HCT116 (cell line): ENCODE measurements around the gene CDC6.

Experiments
- CBX3 ChIP-seq: IDR thresholded peaks from 2 replicates; pipeline ENCODE4 v1.6.1; 2012; ENCODE audit warnings: low read depth
- CEBPB ChIP-seq: IDR thresholded peaks from 2 replicates; pipeline ENCODE4 v1.6.1; 2012; ENCODE audit warnings: low read depth
- EGR1 ChIP-seq: IDR thresholded peaks from 2 replicates; pipeline ENCODE4 v1.6.1; 2012; ENCODE audit warnings: low read depth
- EZH2 ChIP-seq: fragments of 200-600 bp; sonication (generic); IDR thresholded peaks from 2 replicates; pipeline ENCODE4 v1.6.1; 2017; ENCODE audit warnings: antibody characterized with exemption, mixed run types
- EZH2phosphoT487 ChIP-seq: fragments of 200-600 bp; IDR thresholded peaks from 2 replicates; pipeline ENCODE4 v1.6.1; 2018; ENCODE audit warnings: antibody characterized with exemption, borderline replicate concordance
- MAX ChIP-seq: IDR thresholded peaks from 2 replicates; pipeline ENCODE4 v1.6.1; 2012
- POLR2A ChIP-seq: IDR thresholded peaks from 2 replicates; pipeline ENCODE4 v1.7.0; 2011; ENCODE audit warnings: borderline replicate concordance; ENCODE audit not compliant: insufficient read depth, insufficient read length; ENCODE audit errors: extremely low read depth
- POLR2AphosphoS5 ChIP-seq: IDR thresholded peaks from 2 replicates; pipeline ENCODE4 v1.6.1; 2011; ENCODE audit warnings: mild to moderate bottlenecking, low read depth, low read length, moderate library complexity
- TF ChIP-seq, protein P1 (sequence below), 3 experiments: fragments of 200-600 bp in 1 of 3; sonication (generic) in 1 of 3; IDR thresholded peaks in 2 of 3; conservative IDR thresholded peaks in 1 of 3; 2 replicates each; pipeline ENCODE4 v1.5.1; 2012 to 2017; ENCODE audit warnings: low read depth in 2 of 3, low read length in 2 of 3, antibody characterized with exemption in 1 of 3, borderline replicate concordance in 1 of 3, control low read depth in 1 of 3, mild to moderate bottlenecking in 1 of 3, mixed read lengths in 1 of 3, mixed run types in 1 of 3, moderate library complexity in 1 of 3; ENCODE audit not compliant: insufficient read depth in 1 of 3
- TF ChIP-seq, protein P2 (sequence below): IDR thresholded peaks from 2 replicates; pipeline ENCODE4 v1.6.1; 2011; ENCODE audit warnings: mild to moderate bottlenecking, low read length, moderate library complexity; ENCODE audit not compliant: insufficient replicate concordance; ENCODE audit errors: extremely low read depth

GRCh38 chr17:40242774-40243173 is 44.9 kb upstream of the CDC6 start:
- TF ChIP-seq POLR2AphosphoS5, result no peak
- no peak for TF ChIP-seq EZH2phosphoT487
- TF ChIP-seq, protein P1, sequence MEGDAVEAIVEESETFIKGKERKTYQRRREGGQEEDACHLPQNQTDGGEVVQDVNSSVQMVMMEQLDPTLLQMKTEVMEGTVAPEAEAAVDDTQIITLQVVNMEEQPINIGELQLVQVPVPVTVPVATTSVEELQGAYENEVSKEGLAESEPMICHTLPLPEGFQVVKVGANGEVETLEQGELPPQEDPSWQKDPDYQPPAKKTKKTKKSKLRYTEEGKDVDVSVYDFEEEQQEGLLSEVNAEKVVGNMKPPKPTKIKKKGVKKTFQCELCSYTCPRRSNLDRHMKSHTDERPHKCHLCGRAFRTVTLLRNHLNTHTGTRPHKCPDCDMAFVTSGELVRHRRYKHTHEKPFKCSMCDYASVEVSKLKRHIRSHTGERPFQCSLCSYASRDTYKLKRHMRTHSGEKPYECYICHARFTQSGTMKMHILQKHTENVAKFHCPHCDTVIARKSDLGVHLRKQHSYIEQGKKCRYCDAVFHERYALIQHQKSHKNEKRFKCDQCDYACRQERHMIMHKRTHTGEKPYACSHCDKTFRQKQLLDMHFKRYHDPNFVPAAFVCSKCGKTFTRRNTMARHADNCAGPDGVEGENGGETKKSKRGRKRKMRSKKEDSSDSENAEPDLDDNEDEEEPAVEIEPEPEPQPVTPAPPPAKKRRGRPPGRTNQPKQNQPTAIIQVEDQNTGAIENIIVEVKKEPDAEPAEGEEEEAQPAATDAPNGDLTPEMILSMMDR (IDR thresholded peaks at IDR 0.05 in 2 of 3, conservative IDR thresholded peaks at IDR 0.05 in 1 of 3; ENCODE audit: borderline replicate concordance in 1 of 3, insufficient read depth in 1 of 3, low read depth in 2 of 3, low read length in 2 of 3), result no peak
- TF ChIP-seq EGR1, result no peak
- no peak for TF ChIP-seq CBX3
- TF ChIP-seq MAX, result no peak
- TF ChIP-seq POLR2A, result no peak
- TF ChIP-seq EZH2, result no peak
- TF ChIP-seq, protein P2, sequence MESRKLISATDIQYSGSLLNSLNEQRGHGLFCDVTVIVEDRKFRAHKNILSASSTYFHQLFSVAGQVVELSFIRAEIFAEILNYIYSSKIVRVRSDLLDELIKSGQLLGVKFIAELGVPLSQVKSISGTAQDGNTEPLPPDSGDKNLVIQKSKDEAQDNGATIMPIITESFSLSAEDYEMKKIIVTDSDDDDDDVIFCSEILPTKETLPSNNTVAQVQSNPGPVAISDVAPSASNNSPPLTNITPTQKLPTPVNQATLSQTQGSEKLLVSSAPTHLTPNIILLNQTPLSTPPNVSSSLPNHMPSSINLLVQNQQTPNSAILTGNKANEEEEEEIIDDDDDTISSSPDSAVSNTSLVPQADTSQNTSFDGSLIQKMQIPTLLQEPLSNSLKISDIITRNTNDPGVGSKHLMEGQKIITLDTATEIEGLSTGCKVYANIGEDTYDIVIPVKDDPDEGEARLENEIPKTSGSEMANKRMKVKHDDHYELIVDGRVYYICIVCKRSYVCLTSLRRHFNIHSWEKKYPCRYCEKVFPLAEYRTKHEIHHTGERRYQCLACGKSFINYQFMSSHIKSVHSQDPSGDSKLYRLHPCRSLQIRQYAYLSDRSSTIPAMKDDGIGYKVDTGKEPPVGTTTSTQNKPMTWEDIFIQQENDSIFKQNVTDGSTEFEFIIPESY, result no peak
- TF ChIP-seq CEBPB, result no peak
